Trophoblast cell (in vitro differentiated cells and primary cell): Measurements from ENCODE around the gene EFHD1.
"Not testable (repeated sequence)": the region's sequence is repeated elsewhere in the genome, so short reads cannot be mapped to it uniquely, and the experiment has no call there.

ENCODE experiments used
- DNase-seq, 2 donors: peaks; one replicate each; pipeline ENCODE4 v3.0.0-alpha.2; 2016
- H2AFZ ChIP-seq: 2 replicates; pipeline ENCODE4 v1.6.1; 2013; ENCODE audit warnings: low read length, moderate library complexity, mild to moderate bottlenecking; ENCODE audit not compliant: insufficient read depth, poor library complexity
- H2AK5ac ChIP-seq: 2 replicates; pipeline ENCODE4 v1.6.1; 2013; ENCODE audit warnings: mild to moderate bottlenecking, low read length
- H2BK120ac ChIP-seq: 2 replicates; pipeline ENCODE4 v1.6.1; 2013; ENCODE audit warnings: low read length, mild to moderate bottlenecking, moderate library complexity; ENCODE audit not compliant: insufficient read depth, poor library complexity
- H2BK12ac ChIP-seq: 2 replicates; pipeline ENCODE4 v1.6.1; 2013; ENCODE audit warnings: mild to moderate bottlenecking, low read length, moderate library complexity
- H2BK5ac ChIP-seq: 2 replicates; pipeline ENCODE4 v1.6.1; 2013; ENCODE audit warnings: low read length, low read depth, moderate library complexity, mild to moderate bottlenecking; ENCODE audit not compliant: poor library complexity
- H3K14ac ChIP-seq: 2 replicates; pipeline ENCODE4 v1.6.1; 2013; ENCODE audit warnings: mild to moderate bottlenecking, low read length
- H3K18ac ChIP-seq: 2 replicates; pipeline ENCODE4 v1.6.1; 2013; ENCODE audit warnings: mild to moderate bottlenecking, low read length
- H3K23ac ChIP-seq: 2 replicates; pipeline ENCODE4 v1.6.1; 2013; ENCODE audit warnings: low read length
- H3K27ac ChIP-seq: 2 replicates; pipeline ENCODE4 v1.5.1; 2013; ENCODE audit warnings: low read depth, mild to moderate bottlenecking, inconsistent platforms, low read length, moderate library complexity
- H3K27me3 ChIP-seq: 2 replicates; pipeline ENCODE4 v1.6.1; 2013; ENCODE audit warnings: inconsistent platforms, mild to moderate bottlenecking, low read length, moderate library complexity; ENCODE audit not compliant: insufficient read depth
- H3K36me3 ChIP-seq, 2 experiments: 1 replicate in 1 of 2; 2 replicates in 1 of 2; pipeline ENCODE4 v1.6.1; 2013; ENCODE audit warnings: low read length in 2 of 2, mild to moderate bottlenecking in 2 of 2, moderate library complexity in 1 of 2; ENCODE audit not compliant: insufficient read depth in 2 of 2, control insufficient read depth in 1 of 2
- H3K4ac ChIP-seq: 2 replicates; pipeline ENCODE4 v1.6.1; 2013; ENCODE audit warnings: low read depth, mild to moderate bottlenecking, low read length, moderate library complexity
- H3K4me1 ChIP-seq, 2 experiments: 1 replicate in 1 of 2; 2 replicates in 1 of 2; pipeline ENCODE4 v1.6.1; 2013; ENCODE audit warnings: low read length in 2 of 2, mild to moderate bottlenecking in 2 of 2, moderate library complexity in 1 of 2; ENCODE audit not compliant: insufficient read depth in 2 of 2, control insufficient read depth in 1 of 2
- H3K4me2 ChIP-seq: 2 replicates; pipeline ENCODE4 v1.6.1; 2013; ENCODE audit warnings: inconsistent platforms, mild to moderate bottlenecking, low read length, moderate library complexity
- H3K4me3 ChIP-seq: 2 replicates; pipeline ENCODE4 v1.5.1; 2013; ENCODE audit warnings: mild to moderate bottlenecking, low read depth, low read length, inconsistent platforms
- H3K79me1 ChIP-seq: one replicate; pipeline ENCODE4 v1.6.1; 2013; ENCODE audit warnings: low read length
- H3K79me2 ChIP-seq: 2 replicates; pipeline ENCODE4 v1.6.1; 2013; ENCODE audit warnings: low read length, mild to moderate bottlenecking; ENCODE audit not compliant: control insufficient read depth, insufficient read depth, poor library complexity
- H3K9ac ChIP-seq: 2 replicates; pipeline ENCODE4 v1.6.1; 2013; ENCODE audit warnings: mild to moderate bottlenecking, low read length
- H3K9me3 ChIP-seq: 2 replicates; pipeline ENCODE4 v1.6.1; 2013; ENCODE audit warnings: low read depth, mild to moderate bottlenecking, control low read depth, inconsistent platforms, low read length; ENCODE audit not compliant: insufficient read depth
- H4K12ac ChIP-seq: 2 replicates; pipeline ENCODE4 v1.6.1; 2013; ENCODE audit warnings: low read depth, mild to moderate bottlenecking, low read length, moderate library complexity
- H4K8ac ChIP-seq: 2 replicates; pipeline ENCODE4 v1.6.1; 2013; ENCODE audit warnings: low read depth, mild to moderate bottlenecking, low read length, moderate library complexity
- H4K91ac ChIP-seq: one replicate; pipeline ENCODE4 v1.6.1; 2013; ENCODE audit warnings: low read depth, mild to moderate bottlenecking, low read length, moderate library complexity
- WGBS: extraction: QIAGEN DNeasy Blood & Tissue Kit; methylation state at CpG from one replicate; pipeline ENCODE4 v1.1.7; 2013; ENCODE audit warnings: missing lambda C conversion rate; ENCODE audit not compliant: insufficient read length, insufficient coverage; ENCODE audit errors: extremely low coverage; 5-methylcytosine and 5-hydroxymethylcytosine counted together

EFHD1 gene

GRCh38 chr2:232634206-232635150 is 1.1 kb downstream of the EFHD1 start:
- peak overlapping the region; percentile 86 for H2AFZ ChIP-seq
- H3K27ac ChIP-seq = peak overlapping the region; percentile 28
- H3K36me3 ChIP-seq = no peaks in the 10 kb centered on the region
- peak overlapping the region; percentile 93 for H3K14ac ChIP-seq
- peak overlapping the region; percentile 87 for H3K4me2 ChIP-seq
- H2BK120ac ChIP-seq = peak overlapping the region; percentile 91
- H3K4ac ChIP-seq = peak overlapping the region; percentile 52
- no peak overlapping the region for H3K23ac ChIP-seq
- peaks cover 7 to 11% of the 10 kb centered on the region in 2 experiments for H3K4me1 ChIP-seq
- no peaks in the 10 kb centered on the region for H3K9me3 ChIP-seq
- H3K9ac ChIP-seq = peak overlapping the region; percentile 3
- H4K8ac ChIP-seq = peak overlapping the region; percentile 76
- H3K27me3 ChIP-seq = no peaks in the 10 kb centered on the region
- peak overlapping the region; percentile 84 for H4K91ac ChIP-seq
- peak overlapping the region; percentile 96 for H3K18ac ChIP-seq
- H2BK12ac ChIP-seq = peak overlapping the region; percentile 71
- H4K12ac ChIP-seq = peak overlapping the region; percentile 89
- peaks cover 8% of the 10 kb centered on the region for H3K79me2 ChIP-seq
- H3K4me3 ChIP-seq = peak overlapping the region; percentile 80
- peak overlapping the region; percentile 41 for H2AK5ac ChIP-seq
- no CpG with 5 or more reads among the region's 61 CpGs for WGBS
- peaks cover 22% of the 10 kb centered on the region for H3K79me1 ChIP-seq
- H2BK5ac ChIP-seq = peak overlapping the region; percentile 72
- DNase-seq = peak; percentile 84 to 91

- H3K27ac ChIP-seq = peak overlapping the region; percentile 28
- H3K27me3 ChIP-seq, H2BK5ac ChIP-seq, H3K4ac ChIP-seq, H2AK5ac ChIP-seq, H3K9ac ChIP-seq, H3K4me3 ChIP-seq, H3K79me2 ChIP-seq, DNase-seq, H4K12ac ChIP-seq, H4K8ac ChIP-seq, H2AFZ ChIP-seq, H4K91ac ChIP-seq, H3K14ac ChIP-seq, H3K9me3 ChIP-seq, H3K23ac ChIP-seq, H2BK120ac ChIP-seq, H3K36me3 ChIP-seq, H3K18ac ChIP-seq: not testable (repeated sequence)
- H3K79me1 ChIP-seq = peaks cover 22% of the 10 kb centered on the region
- H2BK12ac ChIP-seq = peak overlapping the region; percentile 51
- peak overlapping the region; percentile 87 for H3K4me2 ChIP-seq
- peaks cover 7 to 11% of the 10 kb centered on the region in 2 experiments for H3K4me1 ChIP-seq
- no CpG with 5 or more reads among the region's 10 CpGs for whole genome bisulfite sequencing
Measured at GRCh38 chr2:232635376-232635775, 2.0 kb downstream of the EFHD1 start.

GRCh38 chr2:232635820-232636219 is 2.4 kb downstream of the EFHD1 start:
- Histone ChIP-seq H3K9ac (no peak overlapping the region), H3K4me1 (peaks cover 7 to 11% of the 10 kb centered on the region in 2 experiments), H2BK12ac (no peak overlapping the region), H2BK120ac (no peak overlapping the region), H3K79me1 (peaks cover 22% of the 10 kb centered on the region), H2BK5ac (no peak overlapping the region), H4K12ac (no peak overlapping the region), H3K14ac (no peak overlapping the region), H2AK5ac (no peak overlapping the region), H3K27ac (no peak overlapping the region), H3K4me2 (no peak overlapping the region), H3K4me3 (no peak overlapping the region), H3K18ac (no peak overlapping the region), H3K79me2 (peaks cover 8% of the 10 kb centered on the region), H4K8ac (no peak overlapping the region), H3K23ac (no peak overlapping the region), H3K9me3 (no peaks in the 10 kb centered on the region), H3K36me3 (peaks cover 0 to 3% of the 10 kb centered on the region in 2 experiments), H2AFZ (no peak overlapping the region), H4K91ac (no peak overlapping the region), H3K27me3 (no peaks in the 10 kb centered on the region), H3K4ac (no peak overlapping the region)
- no peak for DNase-seq
- no CpG with 5 or more reads among the region's 4 CpGs for WGBS

GRCh38 chr2:232636788-232637420 is 3.5 kb downstream of the EFHD1 start:
- H2BK5ac ChIP-seq = no peak overlapping the region
- no peak overlapping the region for H3K4me2 ChIP-seq
- no peak overlapping the region for H2BK120ac ChIP-seq
- H3K9ac ChIP-seq = no peak overlapping the region
- no peaks in the 10 kb centered on the region for H3K9me3 ChIP-seq
- no peak overlapping the region for H3K27ac ChIP-seq
- H2AFZ ChIP-seq = no peak overlapping the region
- H3K79me2 ChIP-seq = peaks cover 8% of the 10 kb centered on the region
- peaks cover 7 to 11% of the 10 kb centered on the region in 2 experiments for H3K4me1 ChIP-seq
- H2BK12ac ChIP-seq = no peak overlapping the region
- peak; percentile 23 to 55 for DNase-seq
- WGBS = no CpG with 5 or more reads among the region's 16 CpGs
- H3K4me3 ChIP-seq = no peak overlapping the region
- peaks cover 22% of the 10 kb centered on the region for H3K79me1 ChIP-seq
- no peak overlapping the region for H4K8ac ChIP-seq
- no peak overlapping the region for H3K18ac ChIP-seq
- H2AK5ac ChIP-seq = no peak overlapping the region
- H3K23ac ChIP-seq = no peak overlapping the region
- H3K14ac ChIP-seq = no peak overlapping the region
- no peak overlapping the region for H4K91ac ChIP-seq
- no peaks in the 10 kb centered on the region for H3K27me3 ChIP-seq
- H3K4ac ChIP-seq = no peak overlapping the region
- no peak overlapping the region for H4K12ac ChIP-seq
- H3K36me3 ChIP-seq = peaks cover 0 to 3% of the 10 kb centered on the region in 2 experiments
